A673 (cell line): ENCODE results near the gene FES.

Experiments
- CTCF ChIP-seq: fragments of 300-800, 200-600 bp; sonication (generic); conservative IDR thresholded peaks from 2 replicates; pipeline ENCODE4 v1.5.1; 2017; ENCODE audit warnings: low read depth, mild to moderate bottlenecking, antibody characterized with exemption, low read length, moderate library complexity, mixed read lengths
- EZH2 ChIP-seq: fragments of 200-600 bp; sonication (generic); IDR thresholded peaks from 2 replicates; pipeline ENCODE4 v1.6.1; 2017; ENCODE audit warnings: borderline replicate concordance, low read depth, mild to moderate bottlenecking, mixed read lengths, antibody characterized with exemption, low read length; ENCODE audit not compliant: poor library complexity, severe bottlenecking

GRCh38 chr15:90917569-90917968 is 33.3 kb downstream of the FES start:
- no peak for TF ChIP-seq CTCF
- TF ChIP-seq EZH2, result no peak
